T-helper 1 cell treated with Interleukin-12 subunit alpha and Interleukin-12 subunit beta and Interleukin-4 antibody, amounts not matched to agents 30 μg/mL and 1 μg/mL, for 36 hours (primary cell): ENCODE data around the gene PRMT2.

Source experiments
- H3K27ac Mint-ChIP-seq: one replicate; pipeline ENCODE4 v1.8.0; 2021; ENCODE audit warnings: mild to moderate bottlenecking, mixed read lengths
- H3K27me3 Mint-ChIP-seq: one replicate; pipeline ENCODE4 v1.8.0; 2021; ENCODE audit warnings: low read depth, mixed read lengths
- H3K36me3 Mint-ChIP-seq: one replicate; pipeline ENCODE4 v1.8.0; 2021; ENCODE audit warnings: low read depth, mixed read lengths
- H3K4me1 Mint-ChIP-seq: one replicate; pipeline ENCODE4 v1.8.0; 2021; ENCODE audit warnings: low read depth, mixed read lengths
- H3K4me3 Mint-ChIP-seq: one replicate; pipeline ENCODE4 v1.8.0; 2021; ENCODE audit warnings: mild to moderate bottlenecking, moderate library complexity, mixed read lengths
- H3K9me3 Mint-ChIP-seq: one replicate; pipeline ENCODE4 v1.8.0; 2021; ENCODE audit warnings: mixed read lengths

PRMT2 gene

GRCh38 chr21:46607636-46608035, 27.8 kb upstream of the PRMT2 start:
- peaks cover 21% of the 10 kb centered on the region for H3K4me1 Mint-ChIP-seq
- no peaks in the 10 kb centered on the region for H3K27me3 Mint-ChIP-seq
- no peak overlapping the region for H3K27ac Mint-ChIP-seq
- no peak overlapping the region for H3K4me3 Mint-ChIP-seq
- H3K9me3 Mint-ChIP-seq, result no peaks in the 10 kb centered on the region
- no peaks in the 10 kb centered on the region for H3K36me3 Mint-ChIP-seq

DNA sequence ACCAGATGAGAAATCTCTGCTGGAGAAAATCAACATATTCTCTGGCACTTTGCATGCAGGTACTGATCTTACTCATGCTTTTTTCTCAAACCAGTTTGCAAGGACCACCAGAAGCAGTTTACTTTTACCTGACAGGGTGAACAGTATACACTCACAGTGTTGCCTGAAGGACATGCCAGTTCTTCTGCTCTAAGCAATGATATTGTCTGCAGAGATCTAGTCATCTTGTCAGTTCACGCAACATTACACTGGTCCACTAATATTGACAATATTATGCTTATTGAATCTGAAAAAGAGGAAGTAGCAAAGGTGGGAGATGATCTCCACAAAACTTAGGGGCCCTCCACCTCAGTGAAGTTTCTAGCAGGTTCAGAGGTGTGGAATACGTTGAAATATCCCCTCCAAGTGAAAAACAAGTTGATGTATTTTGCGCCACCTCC, 26.8 kb upstream of the PRMT2 start:
- no peaks in the 10 kb centered on the region for H3K36me3 Mint-ChIP-seq
- no peak overlapping the region for H3K27ac Mint-ChIP-seq
- H3K27me3 Mint-ChIP-seq, result peaks cover 3% of the 10 kb centered on the region
- H3K4me3 Mint-ChIP-seq, result no peak overlapping the region
- H3K4me1 Mint-ChIP-seq, result peaks cover 21% of the 10 kb centered on the region
- H3K9me3 Mint-ChIP-seq, result no peaks in the 10 kb centered on the region

DNA sequence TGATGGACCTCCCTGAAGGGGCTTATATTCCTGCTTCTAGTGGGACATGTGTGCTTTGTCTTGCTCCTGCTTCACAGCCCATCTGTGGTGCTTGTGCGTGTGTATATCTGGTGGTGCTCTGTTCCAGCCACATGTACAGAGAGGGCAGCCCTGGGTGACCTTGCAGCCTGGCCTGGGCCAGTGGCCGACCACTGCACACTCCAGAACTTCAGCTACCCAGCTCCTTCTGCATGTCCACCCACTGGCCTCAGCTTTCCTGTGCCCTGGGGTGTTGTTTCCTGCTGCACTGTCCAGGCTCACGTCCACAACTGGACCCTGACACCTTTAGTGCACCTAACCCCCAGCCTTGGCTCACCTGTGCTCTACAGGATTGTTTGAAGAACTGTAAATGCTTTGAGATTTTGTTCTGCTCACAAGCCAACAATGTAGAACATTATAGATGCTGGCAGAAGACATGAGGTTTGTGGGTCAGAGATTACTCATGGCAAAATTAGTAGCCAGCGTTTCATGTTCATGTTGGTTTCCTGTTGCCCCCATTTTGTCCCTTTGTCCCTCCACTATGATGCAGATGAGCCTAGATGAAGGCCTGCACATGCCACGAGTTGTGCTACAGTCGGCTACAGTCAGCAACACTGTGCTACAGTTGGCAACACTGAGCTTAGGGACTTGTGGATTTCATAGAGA, 25.3 kb upstream of the PRMT2 start:
- Mint-ChIP-seq H3K4me1 (peaks cover 16% of the 10 kb centered on the region), H3K27ac (no peak overlapping the region), H3K36me3 (no peaks in the 10 kb centered on the region), H3K4me3 (no peak overlapping the region), H3K9me3 (no peaks in the 10 kb centered on the region), H3K27me3 (peaks cover 16% of the 10 kb centered on the region)

GRCh38 chr21:46613391-46613790, 22.1 kb upstream of the PRMT2 start:
- Mint-ChIP-seq H3K27me3 (peaks cover 26% of the 10 kb centered on the region), H3K36me3 (no peaks in the 10 kb centered on the region), H3K4me1 (no peaks in the 10 kb centered on the region), H3K4me3 (no peak overlapping the region), H3K9me3 (no peaks in the 10 kb centered on the region), H3K27ac (no peak overlapping the region)

GRCh38 chr21:46616050-46616449, 19.4 kb upstream of the PRMT2 start:
- Mint-ChIP-seq H3K36me3 (no peaks in the 10 kb centered on the region), H3K4me3 (no peak overlapping the region), H3K9me3 (no peaks in the 10 kb centered on the region), H3K4me1 (peaks cover 2% of the 10 kb centered on the region), H3K27me3 (peaks cover 32% of the 10 kb centered on the region), H3K27ac (no peak overlapping the region)

GRCh38 chr21:46616656-46617055, 18.8 kb upstream of the PRMT2 start:
- Mint-ChIP-seq H3K4me3 (no peak overlapping the region), H3K27ac (no peak overlapping the region), H3K27me3 (peaks cover 32% of the 10 kb centered on the region), H3K9me3 (no peaks in the 10 kb centered on the region), H3K36me3 (no peaks in the 10 kb centered on the region), H3K4me1 (peaks cover 7% of the 10 kb centered on the region)

- Mint-ChIP-seq H3K36me3 (no peaks in the 10 kb centered on the region), H3K27ac (no peak overlapping the region), H3K4me3 (no peak overlapping the region), H3K9me3 (no peaks in the 10 kb centered on the region), H3K27me3 (peaks cover 32% of the 10 kb centered on the region), H3K4me1 (peaks cover 15% of the 10 kb centered on the region)
These were observed 18.0 kb upstream of the PRMT2 start for GRCh38 chr21:46617267-46618051.

- Mint-ChIP-seq H3K27ac (no peak overlapping the region), H3K9me3 (no peaks in the 10 kb centered on the region), H3K27me3 (peaks cover 28% of the 10 kb centered on the region), H3K4me3 (no peak overlapping the region), H3K36me3 (no peaks in the 10 kb centered on the region), H3K4me1 (peaks cover 21% of the 10 kb centered on the region)
These were observed 16.6 kb upstream of the PRMT2 start for GRCh38 chr21:46618738-46619379.

- Mint-ChIP-seq H3K27ac (no peak overlapping the region), H3K4me3 (no peak overlapping the region), H3K36me3 (no peaks in the 10 kb centered on the region), H3K9me3 (no peaks in the 10 kb centered on the region), H3K27me3 (peaks cover 20% of the 10 kb centered on the region), H3K4me1 (peaks cover 21% of the 10 kb centered on the region)
These were observed 15.6 kb upstream of the PRMT2 start for GRCh38 chr21:46619846-46620245.

DNA sequence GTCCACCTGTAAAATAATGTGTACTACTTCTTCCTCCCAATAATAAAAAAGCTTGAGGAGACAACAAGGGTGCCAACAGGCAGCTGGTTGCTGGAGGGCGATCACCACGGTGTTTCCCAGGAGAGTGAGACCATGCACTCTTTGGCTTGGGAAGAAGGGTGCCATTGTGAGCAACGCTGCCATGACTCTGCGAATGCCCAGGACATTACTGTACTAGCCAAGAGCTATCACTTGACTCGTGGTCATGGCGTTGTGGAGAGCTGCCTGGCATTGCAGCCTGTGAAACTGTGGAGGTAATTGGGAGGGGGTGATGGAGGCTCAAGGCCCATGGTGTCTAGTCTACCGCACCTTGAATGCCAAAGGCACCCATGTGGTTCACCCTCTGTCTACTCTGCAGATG, 14.6 kb upstream of the PRMT2 start:
- Mint-ChIP-seq H3K27ac (no peak overlapping the region), H3K4me1 (peaks cover 21% of the 10 kb centered on the region), H3K4me3 (no peak overlapping the region)

GRCh38 chr21:46621457-46622182, 13.9 kb upstream of the PRMT2 start:
- Mint-ChIP-seq H3K27me3 (peaks cover 6% of the 10 kb centered on the region), H3K4me3 (peak overlapping the region; percentile 21)

More for the DNA sequence above, 14.6 kb upstream of the PRMT2 start:
- Mint-ChIP-seq H3K9me3 (peaks cover 5% of the 10 kb centered on the region), H3K27me3 (peaks cover 12% of the 10 kb centered on the region), H3K36me3 (no peaks in the 10 kb centered on the region)

DNA sequence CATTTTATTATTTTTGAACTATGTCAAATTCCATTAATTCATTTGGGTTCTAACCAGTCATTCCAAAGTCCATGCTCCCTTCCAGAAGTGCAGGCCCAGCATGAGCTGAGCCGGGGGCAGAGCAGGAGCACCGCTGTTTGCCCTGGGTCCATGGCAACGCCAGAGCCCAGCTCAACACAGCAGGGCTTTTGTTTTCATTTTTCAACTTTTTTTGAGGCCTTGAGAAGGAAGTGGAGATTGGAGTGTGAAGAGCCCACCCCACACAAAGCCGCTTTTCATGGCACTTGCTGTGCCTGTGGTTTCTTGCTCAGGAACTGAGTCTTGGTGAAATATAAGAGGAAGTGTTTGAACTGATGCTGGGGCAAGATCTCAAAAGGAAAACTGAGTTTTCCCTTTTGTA, 13.2 kb upstream of the PRMT2 start:
- Mint-ChIP-seq H3K9me3 (peaks cover 15% of the 10 kb centered on the region), H3K4me3 (peak overlapping the region; percentile 52), H3K4me1 (peaks cover 30% of the 10 kb centered on the region), H3K27me3 (peaks cover 6% of the 10 kb centered on the region), H3K27ac (peak overlapping the region; percentile 94), H3K36me3 (no peaks in the 10 kb centered on the region)

More at GRCh38 chr21:46621457-46622182, 13.9 kb upstream of the PRMT2 start:
- Mint-ChIP-seq H3K4me1 (peaks cover 27% of the 10 kb centered on the region), H3K36me3 (no peaks in the 10 kb centered on the region), H3K27ac (peak overlapping the region; percentile 94), H3K9me3 (peaks cover 11% of the 10 kb centered on the region)

- peaks cover 6% of the 10 kb centered on the region for H3K27me3 Mint-ChIP-seq
- H3K27ac Mint-ChIP-seq, result no peak overlapping the region
- no peak overlapping the region for H3K4me3 Mint-ChIP-seq
These were observed 11.4 kb upstream of the PRMT2 start for GRCh38 chr21:46624050-46624449.

GRCh38 chr21:46625759-46626158, 9.7 kb upstream of the PRMT2 start:
- Mint-ChIP-seq H3K27me3 (peaks cover 2% of the 10 kb centered on the region), H3K4me3 (no peak overlapping the region), H3K36me3 (no peaks in the 10 kb centered on the region), H3K27ac (no peak overlapping the region), H3K9me3 (peaks cover 15% of the 10 kb centered on the region), H3K4me1 (peaks cover 28% of the 10 kb centered on the region)

More at GRCh38 chr21:46624050-46624449, 11.4 kb upstream of the PRMT2 start:
- no peaks in the 10 kb centered on the region for H3K36me3 Mint-ChIP-seq
- H3K4me1 Mint-ChIP-seq, result peaks cover 30% of the 10 kb centered on the region
- peaks cover 15% of the 10 kb centered on the region for H3K9me3 Mint-ChIP-seq
